GM18517 (cell line): ENCODE measurements around the gene MAP3K8.

Experiments
- ATAC-seq: cut with Tn5 transposase; IDR thresholded peaks from one replicate; pipeline ENCODE4 v1.9.1; 2021; ENCODE audit warnings: mild to moderate bottlenecking, moderate library complexity; ENCODE audit not compliant: unreplicated experiment

The MAP3K8 gene

GRCh38 chr10:30433730-30434272 lies at the start of gene MAP3K8:
Gene MAP3K8 (plus strand): TSS chr10:30434184. CDS start chr10:30438939, 4,755 bp downstream.
- peak; percentile 54 for ATAC-seq

- no peak for ATAC-seq
Observed at GRCh38 chr10:30384701-30385201, 49.2 kb upstream of the MAP3K8 start.

GRCh38 chr10:30386801-30387588 lies 47.0 kb upstream of the MAP3K8 start:
- ATAC-seq, result no peak

- ATAC-seq, result no peak
Observed at GRCh38 chr10:30387646-30388243, 46.2 kb upstream of the MAP3K8 start.

GRCh38 chr10:30389543-30389942 lies 44.4 kb upstream of the MAP3K8 start:
- no peak for ATAC-seq

- no peak for ATAC-seq
Observed at GRCh38 chr10:30390207-30390606, 43.8 kb upstream of the MAP3K8 start.

GRCh38 chr10:30391266-30391665 lies 42.7 kb upstream of the MAP3K8 start:
- no peak for ATAC-seq

GRCh38 chr10:30392564-30392990 lies 41.4 kb upstream of the MAP3K8 start:
- peak; percentile 84 for ATAC-seq

- ATAC-seq, result no peak
Observed at GRCh38 chr10:30396293-30396692, 37.7 kb upstream of the MAP3K8 start.

- no peak for ATAC-seq
Observed at GRCh38 chr10:30396698-30397097, 37.3 kb upstream of the MAP3K8 start.

GRCh38 chr10:30398193-30398592 lies 35.8 kb upstream of the MAP3K8 start:
- ATAC-seq, result no peak

- ATAC-seq, result no peak
Observed at GRCh38 chr10:30398788-30399187, 35.2 kb upstream of the MAP3K8 start.

- ATAC-seq, result no peak
Observed at GRCh38 chr10:30403494-30403893, 30.5 kb upstream of the MAP3K8 start.

GRCh38 chr10:30404540-30404939 lies 29.4 kb upstream of the MAP3K8 start:
- ATAC-seq, result no peak

GRCh38 chr10:30411263-30411662 lies 22.7 kb upstream of the MAP3K8 start:
- ATAC-seq, result no peak

GRCh38 chr10:30412901-30413300 lies 21.1 kb upstream of the MAP3K8 start:
- no peak for ATAC-seq

GRCh38 chr10:30413996-30414576 lies 19.9 kb upstream of the MAP3K8 start:
- peak; percentile 47 for ATAC-seq

GRCh38 chr10:30415593-30415992 lies 18.4 kb upstream of the MAP3K8 start:
- ATAC-seq, result no peak

GRCh38 chr10:30417301-30417700 lies 16.7 kb upstream of the MAP3K8 start:
- ATAC-seq, result no peak

GRCh38 chr10:30420266-30420665 lies 13.7 kb upstream of the MAP3K8 start:
- peak; percentile 47 for ATAC-seq

- ATAC-seq, result no peak
Observed at GRCh38 chr10:30420766-30421165, 13.2 kb upstream of the MAP3K8 start.
